NB4 (cell line): Measurements from ENCODE around the gene PRKAG1.

Experiments
- MYC ChIP-seq: IDR thresholded peaks from 2 replicates; pipeline ENCODE4 v1.6.1; 2011; ENCODE audit warnings: low read depth, low read length
- POLR2A ChIP-seq: IDR thresholded peaks from 2 replicates; pipeline ENCODE4 v1.6.1; 2011; ENCODE audit warnings: mild to moderate bottlenecking; ENCODE audit not compliant: insufficient read length; ENCODE audit errors: extremely low read depth
- TF ChIP-seq, protein P1 (sequence below): IDR thresholded peaks from one replicate; pipeline ENCODE4 v1.5.1; 2012; ENCODE audit warnings: low read depth, low read length

DNA sequence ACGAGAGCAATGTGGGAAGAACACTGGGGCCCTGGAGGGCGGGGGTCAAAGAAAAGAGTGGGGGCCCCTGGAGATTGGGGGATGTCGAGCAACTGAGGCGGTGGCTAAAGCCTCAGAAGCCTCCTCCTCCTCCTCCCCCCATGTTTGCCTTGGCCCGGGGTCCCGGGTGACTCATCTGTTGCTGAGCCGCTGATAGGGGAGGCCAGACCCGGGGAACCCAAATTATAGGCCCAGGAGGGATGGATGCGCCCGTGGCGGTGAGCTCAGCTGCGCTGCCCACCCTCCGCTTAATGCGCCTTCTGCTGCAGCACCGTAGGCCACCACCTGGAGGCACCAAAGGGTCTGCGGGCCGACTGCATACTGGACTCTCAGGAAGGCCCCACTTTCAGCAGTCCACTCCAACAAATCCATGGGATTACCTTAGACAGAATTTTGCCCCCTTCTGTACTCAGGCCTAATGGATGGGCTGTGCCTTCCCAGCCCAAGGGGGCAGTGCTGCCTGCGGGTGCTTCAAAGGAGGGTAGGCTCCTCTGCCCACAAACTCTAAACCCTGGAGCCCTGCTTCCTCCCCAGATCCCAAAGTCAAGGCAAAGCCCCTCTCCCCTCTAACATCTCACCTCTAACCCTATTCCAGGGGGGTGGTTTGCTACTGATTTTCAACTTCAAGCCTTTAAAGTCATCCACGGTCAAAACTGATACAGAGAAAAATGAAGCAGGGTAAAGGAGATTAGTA is 44.5 kb downstream of the PRKAG1 start:
- TF ChIP-seq, protein P1, sequence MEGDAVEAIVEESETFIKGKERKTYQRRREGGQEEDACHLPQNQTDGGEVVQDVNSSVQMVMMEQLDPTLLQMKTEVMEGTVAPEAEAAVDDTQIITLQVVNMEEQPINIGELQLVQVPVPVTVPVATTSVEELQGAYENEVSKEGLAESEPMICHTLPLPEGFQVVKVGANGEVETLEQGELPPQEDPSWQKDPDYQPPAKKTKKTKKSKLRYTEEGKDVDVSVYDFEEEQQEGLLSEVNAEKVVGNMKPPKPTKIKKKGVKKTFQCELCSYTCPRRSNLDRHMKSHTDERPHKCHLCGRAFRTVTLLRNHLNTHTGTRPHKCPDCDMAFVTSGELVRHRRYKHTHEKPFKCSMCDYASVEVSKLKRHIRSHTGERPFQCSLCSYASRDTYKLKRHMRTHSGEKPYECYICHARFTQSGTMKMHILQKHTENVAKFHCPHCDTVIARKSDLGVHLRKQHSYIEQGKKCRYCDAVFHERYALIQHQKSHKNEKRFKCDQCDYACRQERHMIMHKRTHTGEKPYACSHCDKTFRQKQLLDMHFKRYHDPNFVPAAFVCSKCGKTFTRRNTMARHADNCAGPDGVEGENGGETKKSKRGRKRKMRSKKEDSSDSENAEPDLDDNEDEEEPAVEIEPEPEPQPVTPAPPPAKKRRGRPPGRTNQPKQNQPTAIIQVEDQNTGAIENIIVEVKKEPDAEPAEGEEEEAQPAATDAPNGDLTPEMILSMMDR: peak; percentile 32
- TF ChIP-seq POLR2A (no peak), MYC (no peak)
